GM12878 (cell line): ENCODE results near the gene MAP4K2. TPM values are rescaled to one million over a fixed set of nuclear protein-coding genes. Genes with fewer than 3 reads are reported as not detected.

Source experiments
- ATAC-seq: fragments of 200-7000 bp; cut with Tn5 transposase; 3 replicates; pipeline ENCODE4 v1.9.1; 2020; ENCODE audit warnings: mild to moderate bottlenecking, moderate library complexity
- BruUV-seq: library from RNA; stranded (reverse); fragments of 400-500 nt; replicated peaks from 2 replicates; lab custom pipeline; 2021; lab: Mats Ljungman, UMichigan
- CTCF ChIA-PET: fragments of 300-600 bp; sonication (Branson Sonifier 250); formaldehyde crosslinking; extraction: SDS; loops from one replicate; lab custom pipeline; 2021; ENCODE audit warnings: inconsistent platforms; lab: Yijun Ruan, JAX
- POLR2A ChIA-PET: fragments of 350-600 bp; formaldehyde crosslinking; extraction: SDS; loops from one replicate; lab custom pipeline; 2021; ENCODE audit warnings: inconsistent platforms; lab: Charles Lee
- RAD21 ChIA-PET: fragments of 300-600 bp; sonication (Branson Sonifier 250); formaldehyde crosslinking; loops from one replicate; lab custom pipeline; 2023; ENCODE audit warnings: antibody characterized with exemption; ENCODE audit not compliant: unreplicated experiment; lab: Charles Lee
- SMC1A ChIA-PET: fragments of 300-600 bp; sonication (Branson Sonifier 250); formaldehyde crosslinking; loops from one replicate; lab custom pipeline; 2023; ENCODE audit not compliant: unreplicated experiment, uncharacterized antibody; lab: Charles Lee
- DNase-seq: peaks from one replicate; pipeline ENCODE4 v3.0.0-alpha.2; 2011; ENCODE audit warnings: low read depth, low spot score
- FAIRE-seq: peaks from 3 replicates; lab custom pipeline; 2011; peaks lifted over from hg19 to GRCh38; lab: Jason Lieb, UNC
- H2AFZ ChIP-seq: 2 replicates; pipeline ENCODE4 v1.6.0; 2011; ENCODE audit warnings: low read depth, low read length, control low read depth; ENCODE audit not compliant: control insufficient read depth
- H3K27ac ChIP-seq: 2 replicates; pipeline ENCODE4 v1.5.1; 2011; ENCODE audit warnings: control low read depth; ENCODE audit not compliant: control insufficient read depth, insufficient read depth
- H3K27me3 ChIP-seq, 2 experiments: replicated peaks in 1 of 2; 2 replicates each; pipeline versions ENCODE4 v1.6.0 to v1.6.1; 2011; ENCODE audit warnings: low read length in 1 of 2; ENCODE audit not compliant: control insufficient read depth in 2 of 2, insufficient read depth in 2 of 2
- H3K36me3 ChIP-seq, 2 experiments: 2 replicates each; pipeline ENCODE4 v1.5.1; 2011; ENCODE audit warnings: low read length in 1 of 2; ENCODE audit not compliant: control insufficient read depth in 2 of 2, insufficient read depth in 2 of 2
- H3K4me1 ChIP-seq: 2 replicates; pipeline ENCODE4 v1.6.1; 2011; ENCODE audit warnings: mild to moderate bottlenecking, low read length, moderate library complexity, mixed read lengths; ENCODE audit not compliant: control insufficient read depth, insufficient read depth
- H3K4me2 ChIP-seq: 2 replicates; pipeline ENCODE4 v1.6.0; 2011; ENCODE audit warnings: control low read depth; ENCODE audit not compliant: control insufficient read depth, insufficient read depth
- H3K4me3 ChIP-seq: fragments of 200-600 bp; sonication (generic); 2 replicates; pipeline ENCODE4 v1.5.1; 2016
- H3K79me2 ChIP-seq: 2 replicates; pipeline ENCODE4 v1.6.0; 2011; ENCODE audit warnings: low read length; ENCODE audit not compliant: control insufficient read depth, insufficient read depth
- H3K9ac ChIP-seq: 2 replicates; pipeline ENCODE4 v1.8.0; 2011; ENCODE audit warnings: low read length, control low read depth, mixed read lengths; ENCODE audit not compliant: control insufficient read depth, insufficient read depth
- H3K9me3 ChIP-seq: replicated peaks from 3 replicates; pipeline ENCODE4 v1.5.1; 2011; ENCODE audit warnings: mild to moderate bottlenecking, low read length; ENCODE audit not compliant: control insufficient read depth, insufficient read depth
- H4K20me1 ChIP-seq: 2 replicates; pipeline ENCODE4 v1.6.0; 2011; ENCODE audit not compliant: control insufficient read depth, insufficient read depth
- ATF7 ChIP-seq: fragments of 450-650 bp; IDR thresholded peaks from 2 replicates; pipeline ENCODE4 v1.6.1; 2016; ENCODE audit warnings: low read depth, mild to moderate bottlenecking
- CBX5 ChIP-seq: sonication (generic); IDR thresholded peaks from 2 replicates; pipeline ENCODE4 v1.6.1; 2016; ENCODE audit warnings: low read depth, moderate library complexity, mild to moderate bottlenecking, inconsistent platforms
- CHD2 ChIP-seq: IDR thresholded peaks from 2 replicates; pipeline ENCODE4 v1.6.1; 2011; ENCODE audit warnings: low read depth, low read length, improper control_type of control experiment, borderline replicate concordance
- HDAC6 ChIP-seq: fragments of 200-600 bp; sonication (generic); IDR thresholded peaks from one replicate; pipeline ENCODE4 v1.8.0; 2017; ENCODE audit warnings: antibody characterized with exemption; ENCODE audit not compliant: unreplicated experiment
- IKZF2 ChIP-seq, 2 experiments: fragments of 450-650 bp; IDR thresholded peaks; 2 replicates each; pipeline ENCODE4 v1.6.1; 2017; ENCODE audit warnings: mild to moderate bottlenecking in 2 of 2, moderate library complexity in 2 of 2
- IRF4 ChIP-seq: IDR thresholded peaks from 2 replicates; pipeline ENCODE4 v1.6.1; 2011; ENCODE audit warnings: low read depth, low read length
- KLF5 ChIP-seq: fragments of 450-650 bp; IDR thresholded peaks from 2 replicates; pipeline ENCODE4 v1.6.1; 2014; ENCODE audit warnings: mild to moderate bottlenecking; ENCODE audit not compliant: partially characterized antibody
- NBN ChIP-seq: fragments of 450-650 bp; IDR thresholded peaks from 2 replicates; pipeline ENCODE4 v1.6.1; 2016
- NFIC ChIP-seq: IDR thresholded peaks from 2 replicates; pipeline ENCODE4 v1.6.1; 2012; ENCODE audit warnings: low read depth, mild to moderate bottlenecking, inconsistent platforms, low read length, moderate library complexity
- RCOR1 ChIP-seq: conservative IDR thresholded peaks from 2 replicates; pipeline ENCODE4 v1.6.1; 2012; ENCODE audit warnings: low read depth, low read length, improper control_type of control experiment
- ZZZ3 ChIP-seq: IDR thresholded peaks from 2 replicates; pipeline ENCODE4 v1.6.1; 2011; ENCODE audit warnings: low read depth; ENCODE audit not compliant: control insufficient read depth, insufficient read length
- WGBS: methylation state at CpG from one replicate; pipeline ENCODE4 v1.1.6; 2016; ENCODE audit warnings: low lambda C conversion rate; ENCODE audit not compliant: insufficient replicate concordance, insufficient coverage; ENCODE audit errors: missing lambda C conversion rate; 5-methylcytosine and 5-hydroxymethylcytosine counted together
- in situ Hi-C: fragments of 300-500 bp; cut with MboI; formaldehyde crosslinking; loops from 9 replicates; pipeline ENCODE4 v1.14.3; 2018; ENCODE audit warnings: mixed read lengths
- intact Hi-C: fragments of 100-400 bp; cut with micrococcal nuclease; formaldehyde crosslinking; loops from one replicate; pipeline ENCODE4 v1.14.2; 2022; ENCODE audit not compliant: unreplicated experiment
- polyA plus RNA-seq, 11 experiments: library from polyadenylated mRNA; depleted of rRNA in 4 of 11; unstranded in 6 of 11; stranded (reverse) in 5 of 11; fragments of >200 nt; fragmentation: Nextera tagmentation in 4 of 11; fragmentation: Illumina TruSeq in 1 of 11; extraction: Ambion mirVana in 4 of 11; extraction: Trizol in 1 of 11; gene quantifications; 1 replicate in 1 of 11; 2 replicates in 10 of 11; pipeline versions ENCODE4 v1.2.1 to v1.2.3, GENCODE V29; 2011 to 2016; ENCODE audit warnings: inconsistent platforms in 2 of 11, missing spikeins in 2 of 11, low read depth in 1 of 11
- total RNA-seq, 4 experiments: library from RNA; depleted of rRNA in 3 of 4; stranded (reverse); fragments of >200 nt in 3 of 4; fragmentation: Illumina TruSeq in 1 of 4; extraction: Trizol in 1 of 4; gene quantifications; 2 replicates each; pipeline versions ENCODE4 v1.2.1 to v1.2.3, GENCODE V29; 2013 to 2021
- TF ChIP-seq, protein P1 (sequence below): fragments of 450-650 bp; IDR thresholded peaks from 2 replicates; pipeline ENCODE4 v1.6.1; 2018; ENCODE audit warnings: borderline replicate concordance, mild to moderate bottlenecking; ENCODE audit not compliant: partially characterized antibody
- TF ChIP-seq, protein P2 (sequence below), 3 experiments: IDR thresholded peaks in 2 of 3; conservative IDR thresholded peaks in 1 of 3; 2 replicates each; pipeline ENCODE4 v1.5.1; 2011; ENCODE audit warnings: low read depth in 3 of 3, low read length in 3 of 3, mild to moderate bottlenecking in 3 of 3, control low read depth in 2 of 3, moderate library complexity in 2 of 3, inconsistent platforms in 1 of 3, mixed read lengths in 1 of 3; ENCODE audit not compliant: control insufficient read depth in 2 of 3, insufficient read depth in 1 of 3; ENCODE audit errors: extremely low read depth in 1 of 3

MAP4K2 gene
- total and polyA plus RNA-seq, 10 of the 15 experiments (the other 5 are each of a cell fraction or from before 2014, with no cell fraction given), result 0.98 to 78.1 (median 48.9) TPM

DNA sequence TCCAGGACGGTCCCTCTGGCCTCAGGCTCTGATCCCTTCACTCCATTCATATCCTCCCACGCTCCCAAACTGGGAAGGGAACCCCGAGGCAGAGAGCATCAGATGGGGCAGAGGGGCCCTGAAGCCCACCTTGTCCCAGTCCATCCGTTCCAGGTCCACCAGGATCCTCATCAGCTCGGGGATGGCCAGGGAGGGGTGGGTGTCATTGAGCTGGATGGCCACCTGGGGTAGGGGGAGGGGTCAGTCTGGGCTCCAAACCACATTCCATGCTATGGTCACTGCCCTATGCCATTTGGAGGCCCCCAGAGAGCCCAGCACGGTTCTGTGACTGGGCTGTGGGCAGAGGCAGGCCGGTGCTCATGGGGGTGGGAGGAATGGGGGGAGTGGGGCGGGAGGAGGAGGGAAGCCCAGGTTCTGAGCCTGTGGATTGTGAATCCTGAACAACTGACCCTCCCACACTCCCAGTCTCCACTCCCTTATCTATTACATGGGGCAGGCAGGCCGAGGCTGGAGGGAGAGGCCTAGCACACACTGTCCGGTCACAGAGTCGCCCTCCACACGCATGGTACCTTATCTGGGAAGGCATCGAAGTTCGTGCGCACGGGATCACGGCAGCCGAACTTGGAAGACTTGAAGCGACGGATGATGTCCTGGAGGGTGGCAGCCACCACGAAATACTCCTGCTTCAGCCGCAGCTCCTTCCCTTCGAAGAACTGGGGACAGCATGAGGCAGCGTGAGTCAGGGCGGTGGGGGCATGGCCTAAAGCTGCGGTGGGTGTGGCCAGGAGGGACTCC lies 48.7 kb downstream of the MAP4K2 start:
- ChIA-PET SMC1A (no interaction called here), RAD21 (no interaction called here), POLR2A (no interaction called here)
- DNase-seq, result no peak
- no peak for ATAC-seq
- no peak overlapping the region for H3K9ac ChIP-seq
- H4K20me1 ChIP-seq, result no peaks in the 10 kb centered on the region
- intact Hi-C loops, result no loop called here
- H3K4me1 ChIP-seq, result no peaks in the 10 kb centered on the region
- H3K27ac ChIP-seq, result no peak overlapping the region
- BruUV-seq, result no TSS peak
- no peak overlapping the region for H2AFZ ChIP-seq
- H3K36me3 ChIP-seq, result no peaks in the 10 kb centered on the region
- no peaks in the 10 kb centered on the region for H3K79me2 ChIP-seq
- no peak for FAIRE-seq
- H3K9me3 ChIP-seq, result no peaks in the 10 kb centered on the region
- no peak for TF ChIP-seq NFIC
- TF ChIP-seq HDAC6, result no peak
- TF ChIP-seq NBN, result no peak
- TF ChIP-seq KLF5, result no peak
- TF ChIP-seq IRF4, result no peak
- TF ChIP-seq RCOR1, result no peak
- no peak for TF ChIP-seq ATF7
- TF ChIP-seq, all 136 proteins: peak for 0
- Histone ChIP-seq H3K4me3 (no peak overlapping the region), H3K4me2 (no peak overlapping the region), H3K27me3 (no peaks in the 10 kb centered on the region)
- CTCF ChIA-PET, result no interaction called here
- in situ Hi-C loops, result no loop called here
- 72% methylated on average over 20 of the region's 26 CpGs for WGBS

DNA sequence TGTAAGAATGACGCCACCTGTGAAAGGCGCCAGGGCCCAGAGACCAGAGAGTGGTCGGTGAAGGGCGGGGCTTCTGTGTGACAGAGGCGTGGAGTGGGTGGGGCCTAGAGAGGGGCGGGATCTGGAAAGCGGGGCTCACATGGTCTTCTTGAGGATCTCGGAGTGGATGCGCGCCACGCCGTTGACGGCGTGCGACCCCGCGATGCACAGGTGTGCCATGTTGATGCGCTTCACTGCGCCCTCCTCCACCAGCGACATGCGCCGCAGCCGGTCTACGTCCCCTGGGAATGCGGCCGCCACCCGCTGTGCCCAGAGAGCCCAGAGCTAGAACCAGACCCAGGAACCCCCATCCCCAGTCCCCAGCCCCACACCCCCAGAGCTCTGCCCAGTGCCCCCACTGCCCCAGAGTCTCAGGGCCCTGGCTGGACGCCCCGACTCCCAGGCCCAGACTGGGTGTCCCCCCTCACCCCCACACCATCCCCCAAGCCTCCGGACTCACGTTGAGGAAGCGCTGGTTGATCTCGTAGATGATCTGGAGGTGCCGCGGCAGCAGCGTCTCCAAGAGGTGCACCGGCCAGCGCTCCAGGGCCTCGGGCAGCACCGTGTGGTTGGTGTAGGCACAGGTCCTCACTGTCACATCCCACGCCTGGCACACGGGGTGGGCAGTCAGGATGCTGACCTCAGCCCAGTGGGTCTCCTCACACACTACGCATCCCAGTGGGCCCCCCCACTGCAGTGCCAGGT lies 49.5 kb downstream of the MAP4K2 start:
- ChIA-PET RAD21 (no interaction called here), SMC1A (no interaction called here), CTCF (no interaction called here), POLR2A (no interaction called here)
- ATAC-seq, result no peak
- no peak for FAIRE-seq
- Histone ChIP-seq H3K79me2 (no peaks in the 10 kb centered on the region), H3K4me1 (no peaks in the 10 kb centered on the region), H3K36me3 (no peaks in the 10 kb centered on the region), H2AFZ (no peak overlapping the region), H3K27me3 (no peaks in the 10 kb centered on the region), H4K20me1 (no peaks in the 10 kb centered on the region), H3K4me3 (no peak overlapping the region), H3K27ac (no peak overlapping the region), H3K9me3 (no peaks in the 10 kb centered on the region), H3K4me2 (no peak overlapping the region), H3K9ac (no peak overlapping the region)
- intact Hi-C loops, result no loop called here
- no TSS peak for BruUV-seq
- in situ Hi-C loops, result no loop called here
- DNase-seq, result no peak
- 82% methylated on average over 35 of the region's 43 CpGs for WGBS
- TF ChIP-seq, protein P1, sequence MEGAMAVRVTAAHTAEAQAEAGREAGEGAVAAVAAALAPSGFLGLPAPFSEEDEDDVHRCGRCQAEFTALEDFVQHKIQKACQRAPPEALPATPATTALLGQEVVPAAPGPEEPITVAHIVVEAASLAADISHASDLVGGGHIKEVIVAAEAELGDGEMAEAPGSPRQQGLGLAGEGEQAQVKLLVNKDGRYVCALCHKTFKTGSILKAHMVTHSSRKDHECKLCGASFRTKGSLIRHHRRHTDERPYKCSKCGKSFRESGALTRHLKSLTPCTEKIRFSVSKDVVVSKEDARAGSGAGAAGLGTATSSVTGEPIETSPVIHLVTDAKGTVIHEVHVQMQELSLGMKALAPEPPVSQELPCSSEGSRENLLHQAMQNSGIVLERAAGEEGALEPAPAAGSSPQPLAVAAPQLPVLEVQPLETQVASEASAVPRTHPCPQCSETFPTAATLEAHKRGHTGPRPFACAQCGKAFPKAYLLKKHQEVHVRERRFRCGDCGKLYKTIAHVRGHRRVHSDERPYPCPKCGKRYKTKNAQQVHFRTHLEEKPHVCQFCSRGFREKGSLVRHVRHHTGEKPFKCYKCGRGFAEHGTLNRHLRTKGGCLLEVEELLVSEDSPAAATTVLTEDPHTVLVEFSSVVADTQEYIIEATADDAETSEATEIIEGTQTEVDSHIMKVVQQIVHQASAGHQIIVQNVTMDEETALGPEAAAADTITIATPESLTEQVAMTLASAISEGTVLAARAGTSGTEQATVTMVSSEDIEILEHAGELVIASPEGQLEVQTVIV, result no peak
- TF ChIP-seq, protein P2, sequence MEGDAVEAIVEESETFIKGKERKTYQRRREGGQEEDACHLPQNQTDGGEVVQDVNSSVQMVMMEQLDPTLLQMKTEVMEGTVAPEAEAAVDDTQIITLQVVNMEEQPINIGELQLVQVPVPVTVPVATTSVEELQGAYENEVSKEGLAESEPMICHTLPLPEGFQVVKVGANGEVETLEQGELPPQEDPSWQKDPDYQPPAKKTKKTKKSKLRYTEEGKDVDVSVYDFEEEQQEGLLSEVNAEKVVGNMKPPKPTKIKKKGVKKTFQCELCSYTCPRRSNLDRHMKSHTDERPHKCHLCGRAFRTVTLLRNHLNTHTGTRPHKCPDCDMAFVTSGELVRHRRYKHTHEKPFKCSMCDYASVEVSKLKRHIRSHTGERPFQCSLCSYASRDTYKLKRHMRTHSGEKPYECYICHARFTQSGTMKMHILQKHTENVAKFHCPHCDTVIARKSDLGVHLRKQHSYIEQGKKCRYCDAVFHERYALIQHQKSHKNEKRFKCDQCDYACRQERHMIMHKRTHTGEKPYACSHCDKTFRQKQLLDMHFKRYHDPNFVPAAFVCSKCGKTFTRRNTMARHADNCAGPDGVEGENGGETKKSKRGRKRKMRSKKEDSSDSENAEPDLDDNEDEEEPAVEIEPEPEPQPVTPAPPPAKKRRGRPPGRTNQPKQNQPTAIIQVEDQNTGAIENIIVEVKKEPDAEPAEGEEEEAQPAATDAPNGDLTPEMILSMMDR (IDR thresholded peaks at IDR 0.05 in 2 of 3, conservative IDR thresholded peaks at IDR 0.05 in 1 of 3; ENCODE audit: control insufficient read depth in 2 of 3, extremely low read depth in 1 of 3, insufficient read depth in 1 of 3, low read depth in 3 of 3, low read length in 3 of 3), result no peak
- TF ChIP-seq CBX5, result no peak
- TF ChIP-seq IKZF2 (IDR thresholded peaks at IDR 0.05), result no peak
- TF ChIP-seq ZZZ3, result no peak
- no peak for TF ChIP-seq CHD2
